SU-DHL-6 (cell line): ENCODE results near the gene WDFY1.

ENCODE experiments used
- EZH2phosphoT487 ChIP-seq: fragments of 200-600 bp; sonication (generic), shearing (Covaris generic); conservative IDR thresholded peaks from 2 replicates; pipeline ENCODE4 v1.6.1; 2018; ENCODE audit warnings: mild to moderate bottlenecking, antibody characterized with exemption, low read length, moderate library complexity, mixed read lengths
- TF ChIP-seq, protein P1 (sequence below): fragments of 200-600 bp; sonication (generic); IDR thresholded peaks from one replicate; pipeline ENCODE4 v1.5.1; 2017; ENCODE audit warnings: antibody characterized with exemption, mild to moderate bottlenecking, low read length, moderate library complexity; ENCODE audit not compliant: insufficient read depth, poor library complexity, severe bottlenecking

DNA sequence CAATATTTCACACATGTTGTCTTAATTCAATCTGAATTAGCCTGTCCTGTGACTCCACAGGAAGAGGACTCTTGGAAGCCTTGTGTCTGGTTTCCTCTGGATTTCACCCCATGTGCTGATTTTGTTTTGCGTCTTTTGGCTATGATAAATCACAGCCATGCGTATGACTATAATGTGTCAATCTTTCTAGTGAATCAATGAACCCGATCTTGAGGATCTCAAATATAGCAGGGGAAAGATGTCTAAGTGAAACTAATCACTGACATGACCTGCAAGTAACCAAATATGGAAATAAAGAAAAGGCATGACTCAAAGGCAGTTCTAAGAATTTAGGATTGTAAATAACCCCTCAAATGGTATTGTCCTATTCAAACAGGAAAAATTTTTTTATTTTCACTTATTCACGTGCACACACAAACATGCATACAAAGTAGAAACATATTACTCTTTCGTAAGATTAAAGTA is 8.2 kb downstream of the WDFY1 start:
- TF ChIP-seq, protein P1, sequence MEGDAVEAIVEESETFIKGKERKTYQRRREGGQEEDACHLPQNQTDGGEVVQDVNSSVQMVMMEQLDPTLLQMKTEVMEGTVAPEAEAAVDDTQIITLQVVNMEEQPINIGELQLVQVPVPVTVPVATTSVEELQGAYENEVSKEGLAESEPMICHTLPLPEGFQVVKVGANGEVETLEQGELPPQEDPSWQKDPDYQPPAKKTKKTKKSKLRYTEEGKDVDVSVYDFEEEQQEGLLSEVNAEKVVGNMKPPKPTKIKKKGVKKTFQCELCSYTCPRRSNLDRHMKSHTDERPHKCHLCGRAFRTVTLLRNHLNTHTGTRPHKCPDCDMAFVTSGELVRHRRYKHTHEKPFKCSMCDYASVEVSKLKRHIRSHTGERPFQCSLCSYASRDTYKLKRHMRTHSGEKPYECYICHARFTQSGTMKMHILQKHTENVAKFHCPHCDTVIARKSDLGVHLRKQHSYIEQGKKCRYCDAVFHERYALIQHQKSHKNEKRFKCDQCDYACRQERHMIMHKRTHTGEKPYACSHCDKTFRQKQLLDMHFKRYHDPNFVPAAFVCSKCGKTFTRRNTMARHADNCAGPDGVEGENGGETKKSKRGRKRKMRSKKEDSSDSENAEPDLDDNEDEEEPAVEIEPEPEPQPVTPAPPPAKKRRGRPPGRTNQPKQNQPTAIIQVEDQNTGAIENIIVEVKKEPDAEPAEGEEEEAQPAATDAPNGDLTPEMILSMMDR: no peak
- TF ChIP-seq EZH2phosphoT487: no peak
